Keratinocyte (primary cell): ENCODE results near the gene RTCB. TPM values are rescaled to one million over a fixed set of nuclear protein-coding genes. Genes with fewer than 3 reads are reported as not detected.

Experiments used
- DNase-seq: peaks from one replicate; pipeline ENCODE4 v3.0.0-alpha.2; 2011; ENCODE audit warnings: low read depth, missing footprints, low spot score
- FAIRE-seq: peaks from 2 replicates; lab custom pipeline; 2011; peaks lifted over from hg19 to GRCh38; lab: Jason Lieb, UNC
- H2AFZ ChIP-seq: 2 replicates; pipeline ENCODE4 v1.6.0; 2012; ENCODE audit warnings: low read length, control low read depth, inconsistent platforms; ENCODE audit not compliant: control insufficient read depth
- H3K27ac ChIP-seq: 2 replicates; pipeline ENCODE4 v1.5.1; 2011; ENCODE audit warnings: low read length; ENCODE audit not compliant: control insufficient read depth, insufficient read depth
- H3K27me3 ChIP-seq: 3 replicates; pipeline ENCODE4 v1.6.0; 2011; ENCODE audit warnings: low read length; ENCODE audit not compliant: control insufficient read depth, insufficient read depth; ENCODE audit errors: extremely low read depth
- H3K36me3 ChIP-seq, 2 experiments: 2 replicates in 1 of 2; 3 replicates in 1 of 2; pipeline ENCODE4 v1.5.1; 2011; ENCODE audit warnings: low read length in 2 of 2, mild to moderate bottlenecking in 1 of 2; ENCODE audit not compliant: control insufficient read depth in 2 of 2, insufficient read depth in 2 of 2; ENCODE audit errors: extremely low read depth in 1 of 2
- H3K4me1 ChIP-seq: 3 replicates; pipeline ENCODE4 v1.5.1; 2011; ENCODE audit warnings: low read length; ENCODE audit not compliant: control insufficient read depth, insufficient read depth; ENCODE audit errors: extremely low read depth
- H3K4me2 ChIP-seq: 3 replicates; pipeline ENCODE4 v1.6.0; 2011; ENCODE audit warnings: low read depth, low read length; ENCODE audit not compliant: control insufficient read depth, insufficient read depth; ENCODE audit errors: extremely low read depth
- H3K4me3 ChIP-seq, 3 experiments: fragments of 200-600 bp in 1 of 3; sonication (generic) in 1 of 3; 2 replicates in 2 of 3; 3 replicates in 1 of 3; pipeline ENCODE4 v1.5.1; 2011 to 2016; ENCODE audit warnings: low read length in 3 of 3, mild to moderate bottlenecking in 3 of 3, control low read depth in 2 of 3, inconsistent platforms in 1 of 3, low read depth in 1 of 3, mixed read lengths in 1 of 3, mixed run types in 1 of 3, moderate library complexity in 1 of 3; ENCODE audit not compliant: control insufficient read depth in 2 of 3, insufficient read depth in 2 of 3; ENCODE audit errors: extremely low read depth in 1 of 3
- H3K79me2 ChIP-seq: 2 replicates; pipeline ENCODE4 v1.6.0; 2012; ENCODE audit warnings: low read length; ENCODE audit not compliant: control insufficient read depth, insufficient read depth
- H3K9ac ChIP-seq: 3 replicates; pipeline ENCODE4 v1.6.0; 2011; ENCODE audit warnings: low read length; ENCODE audit not compliant: control insufficient read depth, insufficient read depth; ENCODE audit errors: extremely low read depth
- H3K9me1 ChIP-seq: 3 replicates; pipeline ENCODE4 v1.6.0; 2011; ENCODE audit warnings: low read length; ENCODE audit not compliant: control insufficient read depth, insufficient read depth; ENCODE audit errors: extremely low read depth
- H3K9me3 ChIP-seq: 2 replicates; pipeline ENCODE4 v1.5.1; 2012; ENCODE audit warnings: low read depth, low read length; ENCODE audit not compliant: control insufficient read depth
- H4K20me1 ChIP-seq: 3 replicates; pipeline ENCODE4 v1.6.0; 2011; ENCODE audit warnings: low read length; ENCODE audit not compliant: control insufficient read depth, insufficient read depth; ENCODE audit errors: extremely low read depth
- CTCF ChIP-seq, 3 experiments: IDR thresholded peaks in 1 of 3; conservative IDR thresholded peaks in 1 of 3; optimal IDR thresholded peaks in 1 of 3; 2 replicates in 2 of 3; 3 replicates in 1 of 3; pipeline versions ENCODE3 to v1.5.1; 2011; ENCODE audit warnings: low read length in 3 of 3, mild to moderate bottlenecking in 3 of 3, moderate library complexity in 2 of 3, control low read depth in 1 of 3, inconsistent platforms in 1 of 3; ENCODE audit not compliant: insufficient read depth in 2 of 3; ENCODE audit errors: extremely low read depth in 1 of 3
- EZH2 ChIP-seq: IDR thresholded peaks from one replicate; pipeline ENCODE4 v1.6.1; 2012; ENCODE audit warnings: inconsistent platforms, mild to moderate bottlenecking, low read length, moderate library complexity
- dilution Hi-C: fragments of 300-500 bp; cut with MboI; formaldehyde crosslinking; loops from one replicate; pipeline ENCODE4 v1.7.0; 2020; ENCODE audit warnings: low sequenced_read_pairs; ENCODE audit not compliant: extremely low pct_ligation_motif_present
- polyA plus RNA-seq, 5 experiments: library from polyadenylated mRNA; depleted of rRNA in 3 of 5; stranded (reverse) in 3 of 5; stranded (forward) in 1 of 5; unstranded in 1 of 5; fragments of >200 nt; gene quantifications; 1 replicate in 1 of 5; 2 replicates in 3 of 5; 3 replicates in 1 of 5; pipeline versions ENCODE4 v1.2.1 to v1.2.3, GENCODE V29; 2011 to 2012; ENCODE audit warnings: missing spikeins in 2 of 5, low read depth in 1 of 5, low replicate concordance in 1 of 5

Gene RTCB
- polyA plus RNA-seq, 1 donor (not counting 4 experiments of a cell fraction or from before 2014, with no cell fraction given): 143 TPM

- TF ChIP-seq EZH2: no peak
- no peak for TF ChIP-seq CTCF (optimal IDR thresholded peaks at IDR 0.05 in 1 of 3, IDR thresholded peaks at IDR 0.05 in 1 of 3, conservative IDR thresholded peaks at IDR 0.05 in 1 of 3; ENCODE audit: extremely low read depth in 1 of 3, insufficient read depth in 2 of 3, low read length in 3 of 3)
- Histone ChIP-seq H3K4me2 (peak overlapping the region; percentile 97), H2AFZ (no peak overlapping the region), H3K36me3 (peaks cover 15 to 23% of the 10 kb centered on the region in 2 experiments), H3K79me2 (peaks cover 43% of the 10 kb centered on the region), H4K20me1 (no peaks in the 10 kb centered on the region), H3K27ac (peak overlapping the region; percentile 96), H3K4me1 (peaks cover 25% of the 10 kb centered on the region), H3K27me3 (no peaks in the 10 kb centered on the region), H3K9me1 (peaks cover 2% of the 10 kb centered on the region), H3K9ac (peak overlapping the region; percentile 96), H3K9me3 (no peaks in the 10 kb centered on the region), H3K4me3 (no peak overlapping the region)
- dilution Hi-C loops: no loop called here
- DNase-seq (no peak), FAIRE-seq (no peak)
These were observed 1.6 kb downstream of the RTCB start for GRCh38 chr22:32410459-32410858.

- no peak overlapping the region for H3K27ac ChIP-seq
- no peak overlapping the region for H3K4me3 ChIP-seq
- dilution Hi-C loops: no loop called here
- no peaks in the 10 kb centered on the region for H4K20me1 ChIP-seq
- TF ChIP-seq CTCF (optimal IDR thresholded peaks at IDR 0.05 in 1 of 3, IDR thresholded peaks at IDR 0.05 in 1 of 3, conservative IDR thresholded peaks at IDR 0.05 in 1 of 3; ENCODE audit: extremely low read depth in 1 of 3, insufficient read depth in 2 of 3, low read length in 3 of 3) (no peak), EZH2 (no peak)
- no peaks in the 10 kb centered on the region for H3K9me3 ChIP-seq
- DNase-seq: no peak
- peaks cover 25% of the 10 kb centered on the region for H3K4me1 ChIP-seq
- no peak overlapping the region for H3K9ac ChIP-seq
- H3K9me1 ChIP-seq: peaks cover 2% of the 10 kb centered on the region
- FAIRE-seq: no peak
- H2AFZ ChIP-seq: no peak overlapping the region
- H3K79me2 ChIP-seq: peaks cover 43% of the 10 kb centered on the region
- H3K4me2 ChIP-seq: no peak overlapping the region
- H3K27me3 ChIP-seq: no peaks in the 10 kb centered on the region
- H3K36me3 ChIP-seq: peaks cover 19 to 27% of the 10 kb centered on the region in 2 experiments
These were observed 2.1 kb downstream of the RTCB start for GRCh38 chr22:32409977-32410376.
